ENCODE results near the gene ASTE1.

The ASTE1 gene

GRCh38 chr3:131033480-131034080, 7.0 kb upstream of the ASTE1 start:
- Mint-ChIP-seq H3K27me3 (ENCODE audit: low read depth) (peaks cover 10% of the 10 kb centered on the region), H3K4me3 (no peak overlapping the region), H3K27ac (no peak overlapping the region), H3K36me3 (ENCODE audit: low read depth) (peaks cover 2% of the 10 kb centered on the region), H3K9me3 (no peaks in the 10 kb centered on the region), H3K4me1 (ENCODE audit: low read depth) (no peaks in the 10 kb centered on the region)

- Mint-ChIP-seq H3K27me3 (ENCODE audit: low read depth) (peaks cover 10% of the 10 kb centered on the region), H3K4me3 (no peak overlapping the region), H3K4me1 (ENCODE audit: low read depth) (peaks cover 6% of the 10 kb centered on the region), H3K27ac (no peak overlapping the region), H3K9me3 (no peaks in the 10 kb centered on the region), H3K36me3 (ENCODE audit: low read depth) (peaks cover 2% of the 10 kb centered on the region)
These were observed 5.0 kb upstream of the ASTE1 start for GRCh38 chr3:131031660-131032059.

GRCh38 chr3:131028844-131029243, 2.2 kb upstream of the ASTE1 start:
- no peak overlapping the region for H3K27ac Mint-ChIP-seq
- H3K4me1 Mint-ChIP-seq (ENCODE audit: low read depth): peaks cover 24% of the 10 kb centered on the region
- H3K9me3 Mint-ChIP-seq: no peaks in the 10 kb centered on the region
- peaks cover 10% of the 10 kb centered on the region for H3K27me3 Mint-ChIP-seq (ENCODE audit: low read depth)
- no peak overlapping the region for H3K4me3 Mint-ChIP-seq
- H3K36me3 Mint-ChIP-seq (ENCODE audit: low read depth): peaks cover 17% of the 10 kb centered on the region

GRCh38 chr3:131025539-131025938, 1.1 kb downstream of the ASTE1 start:
- Mint-ChIP-seq H3K9me3 (no peaks in the 10 kb centered on the region), H3K27me3 (ENCODE audit: low read depth) (peaks cover 5% of the 10 kb centered on the region), H3K4me3 (peak overlapping the region; percentile 82), H3K36me3 (ENCODE audit: low read depth) (peaks cover 35% of the 10 kb centered on the region), H3K4me1 (ENCODE audit: low read depth) (peaks cover 36% of the 10 kb centered on the region), H3K27ac (peak overlapping the region; percentile 90)

GRCh38 chr3:131020122-131020693, 6.4 kb downstream of the ASTE1 start:
- peaks cover 47% of the 10 kb centered on the region for H3K36me3 Mint-ChIP-seq (ENCODE audit: low read depth)
- H3K27ac Mint-ChIP-seq: no peak overlapping the region

GRCh38 chr3:131018970-131019369, 7.7 kb downstream of the ASTE1 start:
- Mint-ChIP-seq H3K27ac (no peak overlapping the region), H3K4me1 (ENCODE audit: low read depth) (peaks cover 24% of the 10 kb centered on the region), H3K27me3 (ENCODE audit: low read depth) (no peaks in the 10 kb centered on the region), H3K9me3 (no peaks in the 10 kb centered on the region), H3K36me3 (ENCODE audit: low read depth) (peaks cover 41% of the 10 kb centered on the region), H3K4me3 (no peak overlapping the region)

More at GRCh38 chr3:131020122-131020693, 6.4 kb downstream of the ASTE1 start:
- Mint-ChIP-seq H3K9me3 (no peaks in the 10 kb centered on the region), H3K4me3 (no peak overlapping the region), H3K4me1 (ENCODE audit: low read depth) (peaks cover 31% of the 10 kb centered on the region), H3K27me3 (ENCODE audit: low read depth) (no peaks in the 10 kb centered on the region)

- H3K9me3 Mint-ChIP-seq: no peaks in the 10 kb centered on the region
- H3K4me3 Mint-ChIP-seq: no peak overlapping the region
- H3K4me1 Mint-ChIP-seq (ENCODE audit: low read depth): peaks cover 3% of the 10 kb centered on the region
- no peak overlapping the region for H3K27ac Mint-ChIP-seq
- H3K27me3 Mint-ChIP-seq (ENCODE audit: low read depth): no peaks in the 10 kb centered on the region
- peaks cover 42% of the 10 kb centered on the region for H3K36me3 Mint-ChIP-seq (ENCODE audit: low read depth)
These were observed 16.9 kb downstream of the ASTE1 start for GRCh38 chr3:131009698-131010097.

GRCh38 chr3:131008326-131008725, 18.3 kb downstream of the ASTE1 start:
- H3K36me3 Mint-ChIP-seq (ENCODE audit: low read depth): peaks cover 44% of the 10 kb centered on the region
- no peaks in the 10 kb centered on the region for H3K9me3 Mint-ChIP-seq
- H3K4me1 Mint-ChIP-seq (ENCODE audit: low read depth): peaks cover 13% of the 10 kb centered on the region
- no peak overlapping the region for H3K27ac Mint-ChIP-seq
- no peak overlapping the region for H3K4me3 Mint-ChIP-seq
- H3K27me3 Mint-ChIP-seq (ENCODE audit: low read depth): no peaks in the 10 kb centered on the region

- no peaks in the 10 kb centered on the region for H3K27me3 Mint-ChIP-seq (ENCODE audit: low read depth)
- H3K4me3 Mint-ChIP-seq: no peak overlapping the region
- H3K36me3 Mint-ChIP-seq (ENCODE audit: low read depth): peaks cover 39% of the 10 kb centered on the region
- H3K27ac Mint-ChIP-seq: no peak overlapping the region
- H3K9me3 Mint-ChIP-seq: no peaks in the 10 kb centered on the region
- peaks cover 13% of the 10 kb centered on the region for H3K4me1 Mint-ChIP-seq (ENCODE audit: low read depth)
These were observed 18.8 kb downstream of the ASTE1 start for GRCh38 chr3:131007782-131008181.

GRCh38 chr3:131007256-131007655, 19.4 kb downstream of the ASTE1 start:
- no peaks in the 10 kb centered on the region for H3K27me3 Mint-ChIP-seq (ENCODE audit: low read depth)
- peaks cover 35% of the 10 kb centered on the region for H3K36me3 Mint-ChIP-seq (ENCODE audit: low read depth)
- H3K4me3 Mint-ChIP-seq: no peak overlapping the region
- H3K9me3 Mint-ChIP-seq: no peaks in the 10 kb centered on the region
- H3K4me1 Mint-ChIP-seq (ENCODE audit: low read depth): peaks cover 13% of the 10 kb centered on the region
- H3K27ac Mint-ChIP-seq: no peak overlapping the region

GRCh38 chr3:131004603-131005002, 22.0 kb downstream of the ASTE1 start:
- Mint-ChIP-seq H3K4me1 (ENCODE audit: low read depth) (peaks cover 13% of the 10 kb centered on the region), H3K36me3 (ENCODE audit: low read depth) (peaks cover 26% of the 10 kb centered on the region), H3K27ac (peak overlapping the region; percentile 0), H3K9me3 (no peaks in the 10 kb centered on the region), H3K27me3 (ENCODE audit: low read depth) (no peaks in the 10 kb centered on the region), H3K4me3 (no peak overlapping the region)

- Mint-ChIP-seq H3K27ac (no peak overlapping the region), H3K4me1 (ENCODE audit: low read depth) (peaks cover 13% of the 10 kb centered on the region), H3K9me3 (no peaks in the 10 kb centered on the region), H3K27me3 (ENCODE audit: low read depth) (no peaks in the 10 kb centered on the region), H3K4me3 (no peak overlapping the region), H3K36me3 (ENCODE audit: low read depth) (peaks cover 21% of the 10 kb centered on the region)
These were observed 25.6 kb downstream of the ASTE1 start for GRCh38 chr3:131001071-131001470.

GRCh38 chr3:130997289-130997688, 29.3 kb downstream of the ASTE1 start:
- Mint-ChIP-seq H3K27ac (no peak overlapping the region), H3K27me3 (ENCODE audit: low read depth) (no peaks in the 10 kb centered on the region), H3K4me1 (ENCODE audit: low read depth) (no peaks in the 10 kb centered on the region), H3K9me3 (no peaks in the 10 kb centered on the region), H3K36me3 (ENCODE audit: low read depth) (peaks cover 9% of the 10 kb centered on the region), H3K4me3 (no peak overlapping the region)

- no peaks in the 10 kb centered on the region for H3K9me3 Mint-ChIP-seq
- H3K4me1 Mint-ChIP-seq (ENCODE audit: low read depth): peaks cover 3% of the 10 kb centered on the region
- H3K27me3 Mint-ChIP-seq (ENCODE audit: low read depth): no peaks in the 10 kb centered on the region
- no peak overlapping the region for H3K27ac Mint-ChIP-seq
- H3K4me3 Mint-ChIP-seq: no peak overlapping the region
- peaks cover 22% of the 10 kb centered on the region for H3K36me3 Mint-ChIP-seq (ENCODE audit: low read depth)
These were observed 34.3 kb downstream of the ASTE1 start for GRCh38 chr3:130992344-130992743.

- H3K27me3 Mint-ChIP-seq (ENCODE audit: low read depth): no peaks in the 10 kb centered on the region
- H3K27ac Mint-ChIP-seq: no peak overlapping the region
- H3K4me1 Mint-ChIP-seq (ENCODE audit: low read depth): peaks cover 3% of the 10 kb centered on the region
- H3K4me3 Mint-ChIP-seq: no peak overlapping the region
- H3K9me3 Mint-ChIP-seq: no peaks in the 10 kb centered on the region
- peaks cover 22% of the 10 kb centered on the region for H3K36me3 Mint-ChIP-seq (ENCODE audit: low read depth)
These were observed 35.5 kb downstream of the ASTE1 start for GRCh38 chr3:130991126-130991525.

Data from T-helper 1 cell treated with Interleukin-12 subunit alpha and Interleukin-12 subunit beta and Interleukin-4 antibody, amounts not matched to agents 30 μg/mL and 1 μg/mL, for 36 hours (primary cell).